Esophagus squamous epithelium (tissue), 5 donors: Measurements from ENCODE around the gene PRDM2. TPM values are rescaled to one million over a fixed set of nuclear protein-coding genes. Genes with fewer than 3 reads are reported as not detected.

Experiments
- DNase-seq: peaks from one replicate; lab custom pipeline; 2025; lab: John Stamatoyannopoulos, UW
- H3K27ac ChIP-seq, 4 donors: fragments of 200-600 bp; sonication (generic); one replicate each; pipeline ENCODE4 v1.5.1; 2016 to 2019; ENCODE audit warnings: mild to moderate bottlenecking in 1 of 4
- H3K27me3 ChIP-seq, 4 donors: fragments of 200-600 bp; sonication (generic); 1 replicate in 3 of 4; 2 replicates in 1 of 4; pipeline versions ENCODE4 v1.5.1 to v1.6.0; 2017 to 2021; ENCODE audit warnings: antibody characterized with exemption in 1 of 4
- H3K36me3 ChIP-seq, 3 donors: fragments of 200-600 bp; sonication (generic); one replicate each; pipeline ENCODE4 v1.5.1; 2016 to 2019
- H3K4me1 ChIP-seq, 3 donors: fragments of 200-600 bp; sonication (generic); one replicate each; pipeline ENCODE4 v1.5.1; 2017 to 2019
- H3K4me3 ChIP-seq, 4 donors: fragments of 200-600 bp; sonication (generic); 1 replicate in 3 of 4; 2 replicates in 1 of 4; pipeline ENCODE4 v1.5.1; 2016 to 2019; ENCODE audit warnings: mild to moderate bottlenecking in 2 of 4, moderate library complexity in 1 of 4
- H3K9me3 ChIP-seq, 3 donors: fragments of 200-600 bp; sonication (generic); one replicate each; pipeline ENCODE4 v1.5.1; 2016 to 2019
- POLR2A ChIP-seq, 4 donors: fragments of 450-650 bp; IDR thresholded peaks; one replicate each; pipeline ENCODE4 v1.6.1; 2017; ENCODE audit warnings: antibody characterized with exemption in 4 of 4, mild to moderate bottlenecking in 4 of 4, moderate library complexity in 3 of 4
- WGBS, 2 donors: methylation state at CpG; one replicate each; pipeline ENCODE4 v1.1.5; 2018; 5-methylcytosine and 5-hydroxymethylcytosine counted together
- intact Hi-C: fragments of 100-400 bp; cut with DNase I; formaldehyde crosslinking; loops from one replicate; pipeline ENCODE4 v1.15.0; 2022
- small RNA-seq, 4 donors: library from RNA; depleted of rRNA; stranded (forward); fragments of <200 nt; gene quantifications; one replicate each; pipeline ENCODE3, GENCODE V24; 2016
- total RNA-seq, 4 donors: library from RNA; depleted of rRNA; stranded (reverse); fragments of >200 nt; gene quantifications; one replicate each; pipeline ENCODE4 v1.1.0, GENCODE V29; 2016
- TF ChIP-seq, protein P1 (sequence below), 6 experiments: fragments of 450-650 bp in 4 of 6; fragments of 200-600 bp in 2 of 6; sonication (generic) in 2 of 6; IDR thresholded peaks; one replicate each; pipeline ENCODE4 v1.5.1; 2016 to 2019; ENCODE audit warnings: antibody characterized with exemption in 6 of 6, mild to moderate bottlenecking in 4 of 6, moderate library complexity in 4 of 6
- donor health status: DM: yes; HTN: yes; CAD: no.

Gene PRDM2
- total RNA-seq, 4 donors from 2014 or later, result 19.2 to 37.4 (median 26.2) TPM

GRCh38 chr1:13871413-13871812 is 171.4 kb downstream of the PRDM2 start:
- no peaks in the 10 kb centered on the region for H3K36me3 ChIP-seq
- no peaks in the 10 kb centered on the region for H3K4me1 ChIP-seq
- no peak for TF ChIP-seq POLR2A (IDR thresholded peaks at IDR 0.05)
- TF ChIP-seq, protein P1, sequence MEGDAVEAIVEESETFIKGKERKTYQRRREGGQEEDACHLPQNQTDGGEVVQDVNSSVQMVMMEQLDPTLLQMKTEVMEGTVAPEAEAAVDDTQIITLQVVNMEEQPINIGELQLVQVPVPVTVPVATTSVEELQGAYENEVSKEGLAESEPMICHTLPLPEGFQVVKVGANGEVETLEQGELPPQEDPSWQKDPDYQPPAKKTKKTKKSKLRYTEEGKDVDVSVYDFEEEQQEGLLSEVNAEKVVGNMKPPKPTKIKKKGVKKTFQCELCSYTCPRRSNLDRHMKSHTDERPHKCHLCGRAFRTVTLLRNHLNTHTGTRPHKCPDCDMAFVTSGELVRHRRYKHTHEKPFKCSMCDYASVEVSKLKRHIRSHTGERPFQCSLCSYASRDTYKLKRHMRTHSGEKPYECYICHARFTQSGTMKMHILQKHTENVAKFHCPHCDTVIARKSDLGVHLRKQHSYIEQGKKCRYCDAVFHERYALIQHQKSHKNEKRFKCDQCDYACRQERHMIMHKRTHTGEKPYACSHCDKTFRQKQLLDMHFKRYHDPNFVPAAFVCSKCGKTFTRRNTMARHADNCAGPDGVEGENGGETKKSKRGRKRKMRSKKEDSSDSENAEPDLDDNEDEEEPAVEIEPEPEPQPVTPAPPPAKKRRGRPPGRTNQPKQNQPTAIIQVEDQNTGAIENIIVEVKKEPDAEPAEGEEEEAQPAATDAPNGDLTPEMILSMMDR (IDR thresholded peaks at IDR 0.05), result no peak
- intact Hi-C loops, result no loop called here
- H3K27ac ChIP-seq, result no peak overlapping the region
- no peak for DNase-seq
- WGBS, 2 donors, result 63 to 71% methylated on average over 2 of the region's 2 CpGs
- H3K4me3 ChIP-seq, result no peak overlapping the region
- H3K27me3 ChIP-seq, result peaks cover 0 to 20% (median 0%) of the 10 kb centered on the region in 4 donors
- no peaks in the 10 kb centered on the region for H3K9me3 ChIP-seq

DNA sequence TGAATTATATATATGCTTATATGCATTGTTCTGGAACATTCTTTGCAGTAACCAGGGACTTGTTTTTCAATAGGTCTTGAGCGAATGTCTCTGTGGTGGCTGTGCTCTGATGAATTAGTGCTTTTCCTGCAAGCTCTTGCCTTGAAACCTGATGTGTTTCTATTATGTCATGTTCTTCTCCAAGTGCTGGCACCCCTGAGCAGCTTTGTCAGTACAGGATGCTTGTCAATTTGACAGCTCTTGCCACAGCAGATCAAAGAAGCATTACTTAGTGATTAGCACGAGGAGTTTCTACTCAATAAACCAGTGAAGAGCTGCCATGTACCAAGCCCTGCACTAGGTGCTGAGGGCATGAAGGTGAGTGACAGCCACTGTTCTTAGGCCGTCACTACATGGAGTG is 171.9 kb downstream of the PRDM2 start:
- no peak for TF ChIP-seq POLR2A (IDR thresholded peaks at IDR 0.05)
- TF ChIP-seq, protein P1 (IDR thresholded peaks at IDR 0.05), result no peak
- no peaks in the 10 kb centered on the region for H3K36me3 ChIP-seq
- intact Hi-C loops, result no loop called here
- no peak overlapping the region for H3K4me3 ChIP-seq
- H3K27me3 ChIP-seq, result peaks cover 0 to 20% (median 0%) of the 10 kb centered on the region in 4 donors
- no peak for DNase-seq
- H3K27ac ChIP-seq, result no peak overlapping the region
- H3K4me1 ChIP-seq, result no peaks in the 10 kb centered on the region
- H3K9me3 ChIP-seq, result no peaks in the 10 kb centered on the region
- 81 to 83% methylated on average over 2 to 3 of the region's 3 CpGs for WGBS, 2 donors

DNA sequence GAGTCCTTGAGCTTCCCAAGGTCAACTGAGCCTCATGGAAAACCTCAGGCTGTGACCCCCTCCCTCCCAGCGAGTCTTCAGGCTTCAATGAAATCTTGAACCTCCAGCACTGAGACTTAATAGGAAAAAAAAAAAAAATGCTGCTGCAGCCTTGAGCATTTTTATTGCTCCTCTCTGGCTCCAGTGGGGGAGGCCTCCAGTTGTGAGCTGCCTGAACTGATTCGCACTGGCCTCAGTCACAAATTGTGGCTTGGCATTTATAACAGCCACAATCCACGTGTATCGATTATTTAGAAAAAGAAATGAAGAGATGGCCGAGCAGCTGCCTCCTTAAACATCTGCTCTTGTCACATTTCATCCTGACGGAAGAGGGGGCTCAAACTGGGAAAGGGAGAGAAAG is 173.0 kb downstream of the PRDM2 start:
- no peak for TF ChIP-seq POLR2A (IDR thresholded peaks at IDR 0.05)
- TF ChIP-seq, protein P1 (IDR thresholded peaks at IDR 0.05), result no peak
- WGBS, 2 donors, result 75 to 82% methylated on average over 6 of the region's 6 CpGs

More for the DNA sequence above, 173.0 kb downstream of the PRDM2 start:
- H3K4me1 ChIP-seq, result no peaks in the 10 kb centered on the region
- H3K9me3 ChIP-seq, result no peaks in the 10 kb centered on the region
- H3K36me3 ChIP-seq, result no peaks in the 10 kb centered on the region
- intact Hi-C loops, result no loop called here
- no peak overlapping the region for H3K27ac ChIP-seq
- DNase-seq, result no peak
- H3K27me3 ChIP-seq, result peaks cover 0 to 24% (median 0%) of the 10 kb centered on the region in 4 donors
- no peak overlapping the region for H3K4me3 ChIP-seq

Small RNA genes within 50 kb of the gene (small RNA-seq; reads per million reads assigned to genes)
- gene RF00564, result 0 reads per million in 4 donors

Other genes with a start within 250 kb of the PRDM2 start
- gene LRRC38, start 186.2 kb upstream of the PRDM2 start, total RNA-seq, result under 1 TPM in 1 of 4 donors, not detected in 3; 0.19 TPM
- gene PDPN, start 116.4 kb upstream of the PRDM2 start, total RNA-seq, result 10 to 100 TPM in 3 of 4 donors, 1 to 10 TPM in 1; 4.5 to 24.2 (median 17.6) TPM